ENCODE results near the gene ZNF66.
"Not testable (repeated sequence)": the region's sequence is repeated elsewhere in the genome, so short reads cannot be mapped to it uniquely, and the experiment has no call there.

ZNF66 gene

GRCh38 chr19:20776083-20777076 is at the start of gene ZNF66:
TSS of gene ZNF66 (plus strand) at chr19:20776304. CDS start at chr19:20776448, 144 bp downstream.
- DNase-seq, result peak; percentile 85

GRCh38 chr19:20750169-20750568 is 25.9 kb upstream of the ZNF66 start:
- not testable (repeated sequence) for DNase-seq

- DNase-seq, result not testable (repeated sequence)
Observed at GRCh38 chr19:20752291-20752690, 23.8 kb upstream of the ZNF66 start.

- DNase-seq, result not testable (repeated sequence)
Observed at GRCh38 chr19:20769225-20769736, 6.8 kb upstream of the ZNF66 start.

- no peak for DNase-seq
Observed at GRCh38 chr19:20787786-20788185, 11.7 kb downstream of the ZNF66 start.

- no peak for DNase-seq
Observed at GRCh38 chr19:20791806-20792205, 15.7 kb downstream of the ZNF66 start.

GRCh38 chr19:20806311-20807262 is 30.5 kb downstream of the ZNF66 start:
- not testable (repeated sequence) for DNase-seq

GRCh38 chr19:20840371-20840770 is 64.3 kb downstream of the ZNF66 start:
- no peak for DNase-seq
